ENCODE data around the gene CYP1B1. TPM values are rescaled to one million over a fixed set of nuclear protein-coding genes. Genes with fewer than 3 reads are reported as not detected.

CYP1B1 gene
- total and polyA plus RNA-seq, 7 experiments from 2014 or later, result 0.05 to 24.9 (median 6.6) TPM; not detected in 1

DNA sequence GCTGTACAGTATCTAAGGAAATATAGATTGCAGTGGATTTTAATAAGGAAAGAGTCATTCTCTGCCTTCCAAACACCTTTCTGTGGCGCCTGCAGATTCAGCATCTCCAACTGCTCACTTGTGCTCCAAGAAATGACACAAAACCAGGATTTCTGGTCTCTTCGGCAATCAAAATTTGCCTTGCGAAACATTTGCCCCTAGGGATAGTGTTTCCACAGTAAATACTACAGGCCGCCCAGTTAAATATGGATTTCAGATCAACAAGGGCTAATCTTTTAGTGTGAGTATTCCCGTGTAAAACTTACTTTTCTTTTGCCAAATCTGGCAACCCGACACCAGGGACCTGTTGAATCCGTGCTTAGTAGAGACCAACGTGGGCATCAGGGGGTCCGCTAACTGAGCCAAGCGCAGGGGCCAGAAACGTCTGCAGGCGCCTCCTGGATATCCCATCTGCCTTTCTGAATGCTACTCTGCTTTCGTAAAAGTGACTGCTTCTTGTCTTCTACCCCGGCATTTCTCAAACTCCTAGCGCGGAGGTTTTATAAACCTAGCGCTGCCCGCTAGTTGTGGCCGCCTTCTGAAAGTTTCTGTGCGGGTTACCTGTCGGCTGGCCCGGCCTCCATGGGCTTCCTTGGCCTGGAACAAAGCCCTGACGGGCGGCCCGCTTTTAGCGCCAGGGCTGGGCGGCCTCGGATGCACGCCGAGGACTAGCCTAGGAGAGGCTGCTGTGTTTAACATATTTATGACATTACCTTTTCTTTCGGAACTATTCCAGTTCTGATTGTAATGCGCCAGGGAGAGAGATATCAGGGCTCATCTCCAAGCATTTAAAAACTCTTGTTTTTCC lies 2.5 kb downstream of the CYP1B1 start:
- peaks cover 0 to 10% (median 0%) of the 10 kb centered on the region in 5 donors for H3K36me3 Mint-ChIP-seq
- peaks cover 7 to 27% (median 19%) of the 10 kb centered on the region in 7 donors for H3K4me1 Mint-ChIP-seq
- no peak for ATAC-seq
- peak overlapping the region in 9 of 10 donors; percentile 41 to 72 (median 60) for H3K4me3 Mint-ChIP-seq
- intact Hi-C loops (cut with micrococcal nuclease), result no loop called here
- Histone ChIP-seq H3K9me3 (ENCODE audit: control insufficient read depth in 2 of 3, low read length in 3 of 3) (no peaks in the 10 kb centered on the region), H3K4me1 (ENCODE audit: control insufficient read depth in 2 of 2, insufficient read depth in 2 of 2, low read length in 2 of 2) (no peaks in the 10 kb centered on the region), H3K27me3 (ENCODE audit: control insufficient read depth in 2 of 2, insufficient read depth in 2 of 2, low read length in 2 of 2) (peaks cover 3 to 4% of the 10 kb centered on the region in 2 donors), H3K36me3 (ENCODE audit: control insufficient read depth in 2 of 3, insufficient read depth in 3 of 3, low read length in 3 of 3) (no peaks in the 10 kb centered on the region), H3K4me3 (ENCODE audit: low read length) (no peak overlapping the region), H3K27ac (ENCODE audit: low read depth, low read length) (no peak overlapping the region)
- ChIA-PET POLR2A (no interaction called here), CTCF (no interaction called here)
- DNase-seq, result no peak
- peaks cover 0 to 2% (median 0%) of the 10 kb centered on the region in 11 donors for H3K9me3 Mint-ChIP-seq
- peak overlapping the region in 1 of 9 donors; percentile 79 for H3K27ac Mint-ChIP-seq
- peaks cover 33 to 54% (median 47%) of the 10 kb centered on the region in 5 donors for H3K27me3 Mint-ChIP-seq

- Mint-ChIP-seq H3K4me1 (peaks cover 7 to 11% (median 10%) of the 10 kb centered on the region in 7 donors), H3K4me3 (no peak overlapping the region), H3K9me3 (peaks cover 0 to 2% (median 0%) of the 10 kb centered on the region in 11 donors), H3K27ac (no peak overlapping the region), H3K27me3 (peaks cover 27 to 37% (median 32%) of the 10 kb centered on the region in 5 donors), H3K36me3 (peaks cover 0 to 6% (median 0%) of the 10 kb centered on the region in 5 donors)
- ChIA-PET CTCF (no interaction called here), POLR2A (no interaction called here)
- no peaks in the 10 kb centered on the region for H3K9me3 ChIP-seq (ENCODE audit: control insufficient read depth in 2 of 3, low read length in 3 of 3)
- no peak overlapping the region for H3K27ac ChIP-seq (ENCODE audit: low read depth, low read length)
- ATAC-seq (no peak), DNase-seq (no peak)
- H3K4me3 ChIP-seq (ENCODE audit: low read length), result no peak overlapping the region
- peaks cover 3 to 4% of the 10 kb centered on the region in 2 donors for H3K27me3 ChIP-seq (ENCODE audit: control insufficient read depth in 2 of 2, insufficient read depth in 2 of 2, low read length in 2 of 2)
- intact Hi-C loops (cut with micrococcal nuclease), result no loop called here
- H3K36me3 ChIP-seq (ENCODE audit: control insufficient read depth in 2 of 3, insufficient read depth in 3 of 3, low read length in 3 of 3), result no peaks in the 10 kb centered on the region
- H3K4me1 ChIP-seq (ENCODE audit: control insufficient read depth in 2 of 2, insufficient read depth in 2 of 2, low read length in 2 of 2), result no peaks in the 10 kb centered on the region
Observed at GRCh38 chr2:38070438-38070837, 5.5 kb downstream of the CYP1B1 start.

- ATAC-seq (no peak), DNase-seq (no peak)
- peaks cover 0 to 6% (median 0%) of the 10 kb centered on the region in 5 donors for H3K36me3 Mint-ChIP-seq
- Histone ChIP-seq H3K27me3 (ENCODE audit: control insufficient read depth in 2 of 2, insufficient read depth in 2 of 2, low read length in 2 of 2) (peaks cover under 1 to 4% of the 10 kb centered on the region in 2 donors), H3K27ac (ENCODE audit: low read depth, low read length) (no peak overlapping the region), H3K36me3 (ENCODE audit: control insufficient read depth in 2 of 3, insufficient read depth in 3 of 3, low read length in 3 of 3) (no peaks in the 10 kb centered on the region), H3K4me1 (ENCODE audit: control insufficient read depth in 2 of 2, insufficient read depth in 2 of 2, low read length in 2 of 2) (no peaks in the 10 kb centered on the region), H3K9me3 (ENCODE audit: control insufficient read depth in 2 of 3, low read length in 3 of 3) (no peaks in the 10 kb centered on the region), H3K4me3 (ENCODE audit: low read length) (no peak overlapping the region)
- ChIA-PET CTCF (no interaction called here), POLR2A (no interaction called here)
- intact Hi-C loops (cut with micrococcal nuclease), result no loop called here
- no peak overlapping the region for H3K27ac Mint-ChIP-seq
- no peak overlapping the region for H3K4me3 Mint-ChIP-seq
- H3K9me3 Mint-ChIP-seq, result no peaks in the 10 kb centered on the region
- H3K4me1 Mint-ChIP-seq, result peaks cover 0 to 3% (median 0%) of the 10 kb centered on the region in 7 donors
- H3K27me3 Mint-ChIP-seq, result peaks cover 14 to 30% (median 20%) of the 10 kb centered on the region in 5 donors
Observed at GRCh38 chr2:38068234-38068633, 7.7 kb downstream of the CYP1B1 start.

DNA sequence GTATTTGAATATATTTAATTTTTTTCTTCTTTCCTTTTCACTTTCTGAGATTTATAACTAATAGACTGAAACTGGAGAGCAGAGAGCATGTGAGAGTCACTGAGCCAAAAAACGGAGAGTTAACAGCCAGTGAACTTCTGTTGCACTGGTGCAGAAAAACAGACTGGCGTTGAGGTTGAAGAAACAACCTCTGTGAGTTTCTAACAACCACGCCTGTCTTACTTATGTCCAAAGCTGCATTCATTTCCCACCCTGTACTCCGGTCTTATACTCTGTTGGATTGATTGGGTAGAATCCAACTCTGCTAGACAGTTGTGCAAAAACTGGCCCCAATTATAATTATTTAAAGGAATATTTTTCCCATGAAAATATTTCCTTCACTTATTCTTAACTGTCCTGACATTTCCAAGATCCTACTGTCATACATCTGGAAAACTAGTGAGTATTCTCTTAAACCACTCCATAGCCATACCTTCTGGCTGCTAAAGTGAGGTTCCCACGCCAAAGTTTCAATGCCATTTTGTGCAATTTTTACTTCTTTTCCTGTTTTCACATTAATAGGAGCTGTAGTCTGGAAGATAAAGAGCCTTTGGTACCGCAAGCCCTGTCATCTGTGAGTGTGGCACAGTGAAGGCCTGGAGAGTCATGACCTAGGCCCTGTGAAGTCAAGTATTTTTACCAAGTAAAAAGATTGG lies 9.4 kb downstream of the CYP1B1 start:
- ChIA-PET CTCF (no interaction called here), POLR2A (no interaction called here)
- Mint-ChIP-seq H3K4me3 (no peak overlapping the region), H3K36me3 (peaks cover 0 to 7% (median 0%) of the 10 kb centered on the region in 5 donors), H3K4me1 (no peaks in the 10 kb centered on the region), H3K9me3 (peaks cover 0 to 3% (median 0%) of the 10 kb centered on the region in 11 donors), H3K27ac (no peak overlapping the region), H3K27me3 (peaks cover 4 to 21% (median 15%) of the 10 kb centered on the region in 5 donors)
- ATAC-seq, result no peak
- no peaks in the 10 kb centered on the region for H3K9me3 ChIP-seq (ENCODE audit: control insufficient read depth in 2 of 3, low read length in 3 of 3)
- DNase-seq, result no peak
- intact Hi-C loops (cut with micrococcal nuclease), result no loop called here
- no peaks in the 10 kb centered on the region for H3K27me3 ChIP-seq (ENCODE audit: control insufficient read depth in 2 of 2, insufficient read depth in 2 of 2, low read length in 2 of 2)
- H3K36me3 ChIP-seq (ENCODE audit: control insufficient read depth in 2 of 3, insufficient read depth in 3 of 3, low read length in 3 of 3), result no peaks in the 10 kb centered on the region
- H3K27ac ChIP-seq (ENCODE audit: low read depth, low read length), result no peak overlapping the region
- H3K4me3 ChIP-seq (ENCODE audit: low read length), result no peak overlapping the region
- H3K4me1 ChIP-seq (ENCODE audit: control insufficient read depth in 2 of 2, insufficient read depth in 2 of 2, low read length in 2 of 2), result no peaks in the 10 kb centered on the region

GRCh38 chr2:38065502-38066135 lies 10.3 kb downstream of the CYP1B1 start:
- H3K4me3 ChIP-seq (ENCODE audit: low read length), result no peak overlapping the region
- DNase-seq, result no peak
- H3K36me3 ChIP-seq (ENCODE audit: control insufficient read depth in 2 of 3, insufficient read depth in 3 of 3, low read length in 3 of 3), result no peaks in the 10 kb centered on the region
- H3K27me3 ChIP-seq (ENCODE audit: control insufficient read depth in 2 of 2, insufficient read depth in 2 of 2, low read length in 2 of 2), result no peaks in the 10 kb centered on the region
- POLR2A ChIA-PET, result no interaction called here
- no peaks in the 10 kb centered on the region for H3K9me3 ChIP-seq (ENCODE audit: control insufficient read depth in 2 of 3, low read length in 3 of 3)
- no peak overlapping the region for H3K27ac ChIP-seq (ENCODE audit: low read depth, low read length)
- Mint-ChIP-seq H3K36me3 (peaks cover 0 to 7% (median 0%) of the 10 kb centered on the region in 5 donors), H3K27ac (no peak overlapping the region), H3K4me1 (no peaks in the 10 kb centered on the region), H3K9me3 (peaks cover 0 to 3% (median 0%) of the 10 kb centered on the region in 11 donors), H3K27me3 (peaks cover 2 to 17% (median 9%) of the 10 kb centered on the region in 5 donors), H3K4me3 (no peak overlapping the region)
- H3K4me1 ChIP-seq (ENCODE audit: control insufficient read depth in 2 of 2, insufficient read depth in 2 of 2, low read length in 2 of 2), result no peaks in the 10 kb centered on the region
- no peak for ATAC-seq
- intact Hi-C loops (cut with micrococcal nuclease), result no loop called here
- CTCF ChIA-PET, result no interaction called here

- ATAC-seq (no peak), DNase-seq (no peak)
- no peak overlapping the region for H3K27ac ChIP-seq (ENCODE audit: low read depth, low read length)
- no peaks in the 10 kb centered on the region for H3K4me1 Mint-ChIP-seq
- CTCF ChIA-PET, result no interaction called here
- no peaks in the 10 kb centered on the region for H3K27me3 ChIP-seq (ENCODE audit: control insufficient read depth in 2 of 2, insufficient read depth in 2 of 2, low read length in 2 of 2)
- H3K4me3 Mint-ChIP-seq, result no peak overlapping the region
- POLR2A ChIA-PET, result no interaction called here
- peaks cover 2 to 22% (median 9%) of the 10 kb centered on the region in 5 donors for H3K27me3 Mint-ChIP-seq
- no peak overlapping the region for H3K27ac Mint-ChIP-seq
- intact Hi-C loops (cut with micrococcal nuclease), result no loop called here
- H3K9me3 ChIP-seq (ENCODE audit: control insufficient read depth in 2 of 3, low read length in 3 of 3), result no peaks in the 10 kb centered on the region
- peaks cover 0 to 3% (median 0%) of the 10 kb centered on the region in 11 donors for H3K9me3 Mint-ChIP-seq
- no peaks in the 10 kb centered on the region for H3K4me1 ChIP-seq (ENCODE audit: control insufficient read depth in 2 of 2, insufficient read depth in 2 of 2, low read length in 2 of 2)
- H3K36me3 Mint-ChIP-seq, result peaks cover 0 to 7% (median 0%) of the 10 kb centered on the region in 5 donors
- H3K4me3 ChIP-seq (ENCODE audit: low read length), result no peak overlapping the region
- H3K36me3 ChIP-seq (ENCODE audit: control insufficient read depth in 2 of 3, insufficient read depth in 3 of 3, low read length in 3 of 3), result no peaks in the 10 kb centered on the region
Observed at GRCh38 chr2:38064801-38065501, 11.0 kb downstream of the CYP1B1 start.
